PC-9 (cell line): Measurements from ENCODE around the gene ARSK.

Experiments
- CTCF ChIP-seq: fragments of 200-600 bp; sonication (generic); conservative IDR thresholded peaks from 2 replicates; pipeline ENCODE4 v1.6.1; 2017; ENCODE audit warnings: mixed run types, antibody characterized with exemption, mild to moderate bottlenecking, moderate library complexity
- EZH2 ChIP-seq: fragments of 200-600 bp; sonication (generic); IDR thresholded peaks from 2 replicates; pipeline ENCODE4 v1.8.0; 2017; ENCODE audit warnings: antibody characterized with exemption, low read depth

- TF ChIP-seq EZH2 (no peak), CTCF (no peak)
Observed at GRCh38 chr5:95652849-95653248, 97.9 kb downstream of the ARSK start.
